K562 (cell line): Measurements from ENCODE around the gene HEATR1. TPM values are rescaled to one million over a fixed set of nuclear protein-coding genes. Genes with fewer than 3 reads are reported as not detected.

Experiments used
- ATAC-seq: fragments of 200-7000 bp; cut with Tn5 transposase; 3 replicates; pipeline ENCODE4 v1.9.1; 2020; ENCODE audit warnings: moderate library complexity
- BruUV-seq: library from RNA; stranded (reverse); fragments of 400-500 nt; replicated peaks from 2 replicates; lab custom pipeline; 2021; lab: Mats Ljungman, UMichigan
- CTCF ChIA-PET: fragments of 300-600 bp; formaldehyde crosslinking; extraction: SDS; loops from one replicate; lab custom pipeline; 2021; ENCODE audit warnings: low intra/inter-chr PET ratio; lab: Yijun Ruan, JAX
- POLR2A ChIA-PET: fragments of 300-600, 350-650 bp; sonication (Branson Sonifier 250); formaldehyde crosslinking; extraction: SDS; loops from one replicate; lab custom pipeline; 2021; ENCODE audit warnings: antibody characterized with exemption, inconsistent platforms; lab: Yijun Ruan, JAX
- DNase-seq, 4 experiments: peaks; one replicate each; pipeline versions ENCODE4 v3.0.0 to v3.0.0-alpha.2; 2011 to 2018; ENCODE audit warnings: low spot score in 3 of 4, mixed read lengths in 3 of 4; ENCODE audit errors: extremely low read depth in 1 of 4
- FAIRE-seq: peaks from 2 replicates; lab custom pipeline; 2011; peaks lifted over from hg19 to GRCh38; lab: Jason Lieb, UNC
- H2AFZ ChIP-seq: 2 replicates; pipeline ENCODE4 v1.6.0; 2011; ENCODE audit warnings: low read depth, low read length, control low read depth, inconsistent platforms
- H3K27ac ChIP-seq: fragments of 200-600 bp; 3 replicates; pipeline ENCODE4 v1.8.0; 2011; ENCODE audit warnings: low read depth, mild to moderate bottlenecking, control low read depth, inconsistent platforms, low read length, moderate library complexity, mixed read lengths; ENCODE audit errors: extremely low read depth
- H3K27me3 ChIP-seq, 2 experiments: fragments of 300-600 bp in 1 of 2; 2 replicates in 1 of 2; 3 replicates in 1 of 2; pipeline versions ENCODE4 v1.6.0 to v1.8.0; 2011; ENCODE audit warnings: inconsistent platforms in 2 of 2, low read length in 2 of 2, mild to moderate bottlenecking in 1 of 2, mixed read lengths in 1 of 2, moderate library complexity in 1 of 2; ENCODE audit not compliant: control insufficient read depth in 2 of 2, insufficient read depth in 2 of 2
- H3K36me3 ChIP-seq: fragments of 300-600 bp; 3 replicates; pipeline ENCODE4 v1.8.0; 2011; ENCODE audit warnings: mild to moderate bottlenecking, low read length, inconsistent platforms; ENCODE audit not compliant: control insufficient read depth, insufficient read depth
- H3K4me1 ChIP-seq, 2 experiments: fragments of 200-600 bp in 1 of 2; replicated peaks in 1 of 2; 2 replicates in 1 of 2; 3 replicates in 1 of 2; pipeline versions ENCODE4 v1.5.1 to v1.8.0; 2011; ENCODE audit warnings: inconsistent platforms in 2 of 2, low read length in 2 of 2, mild to moderate bottlenecking in 1 of 2, mixed read lengths in 1 of 2, moderate library complexity in 1 of 2; ENCODE audit not compliant: control insufficient read depth in 2 of 2, insufficient read depth in 2 of 2
- H3K4me2 ChIP-seq: 2 replicates; pipeline ENCODE4 v1.6.1; 2011; ENCODE audit warnings: low read length, control low read depth, inconsistent platforms, mixed read lengths; ENCODE audit not compliant: insufficient read depth
- H3K4me3 ChIP-seq: fragments of 200-600 bp; sonication (generic), shearing (Covaris generic); 2 replicates; pipeline ENCODE4 v1.5.1; 2016; ENCODE audit warnings: control low read depth, inconsistent platforms
- H3K79me2 ChIP-seq: fragments of 200-600 bp; 3 replicates; pipeline ENCODE4 v1.8.0; 2011; ENCODE audit warnings: low read length, inconsistent platforms; ENCODE audit not compliant: control insufficient read depth, insufficient read depth
- H3K9ac ChIP-seq, 2 experiments: 2 replicates each; pipeline versions ENCODE4 v1.6.0 to v1.6.1; 2011; ENCODE audit warnings: low read depth in 2 of 2, low read length in 2 of 2, control low read depth in 1 of 2, inconsistent platforms in 1 of 2, mild to moderate bottlenecking in 1 of 2, mixed read lengths in 1 of 2; ENCODE audit not compliant: insufficient read depth in 1 of 2
- H3K9me1 ChIP-seq: one replicate; pipeline ENCODE4 v1.6.0; 2011; ENCODE audit warnings: inconsistent platforms, mild to moderate bottlenecking, low read length, moderate library complexity; ENCODE audit not compliant: control insufficient read depth, insufficient read depth
- H3K9me3 ChIP-seq: replicated peaks from 2 replicates; pipeline ENCODE4 v1.5.1; 2011; ENCODE audit warnings: low read depth, low read length, inconsistent platforms; ENCODE audit not compliant: control insufficient read depth, insufficient read depth
- H4K20me1 ChIP-seq: replicated peaks from 2 replicates; pipeline ENCODE4 v1.6.1; 2011; ENCODE audit warnings: low read length, inconsistent platforms, mixed read lengths; ENCODE audit not compliant: control insufficient read depth, insufficient read depth
- ARNT ChIP-seq, 2 experiments: fragments of 450-650 bp; IDR thresholded peaks; 2 replicates each; pipeline ENCODE4 v1.6.1; 2016; ENCODE audit warnings: mild to moderate bottlenecking in 1 of 2
- FOS ChIP-seq: IDR thresholded peaks from 3 replicates; pipeline ENCODE4 v1.6.1; 2011; ENCODE audit not compliant: insufficient read length; ENCODE audit errors: extremely low read depth
- FOSL1 ChIP-seq: fragments of 200-800 bp; sonication (Bioruptor generic); conservative IDR thresholded peaks from 2 replicates; pipeline ENCODE4 v1.6.1; 2016; ENCODE audit warnings: missing genetic modification characterization, missing compliant biosample characterization
- GTF2F1 ChIP-seq: IDR thresholded peaks from 2 replicates; pipeline ENCODE4 v1.6.1; 2011; ENCODE audit warnings: low read depth, low read length, improper control_type of control experiment
- HMBOX1 ChIP-seq: sonication (generic); IDR thresholded peaks from 2 replicates; pipeline ENCODE4 v1.6.1; 2016
- ZBTB33 ChIP-seq: sonication (generic); formaldehyde crosslinking; IDR thresholded peaks from 2 replicates; pipeline ENCODE4 v1.8.1; 2023; ENCODE audit warnings: mild to moderate bottlenecking, missing genetic modification reagents
- WGBS: fragments of 100-300 bp; shearing (Covaris generic); methylation state at CpG from one replicate; pipeline ENCODE4 v1.1.6; 2016; ENCODE audit warnings: low coverage, mixed read lengths; ENCODE audit not compliant: insufficient coverage; ENCODE audit errors: missing lambda C conversion rate; 5-methylcytosine and 5-hydroxymethylcytosine counted together
- in situ Hi-C: fragments of 300-500 bp; cut with MboI; formaldehyde crosslinking; loops from 4 replicates; pipeline ENCODE4 v1.15.0; 2018; ENCODE audit warnings: inconsistent platforms, mixed read lengths
- intact Hi-C: fragments of 100-400 bp; cut with micrococcal nuclease; formaldehyde crosslinking; loops from 2 replicates; pipeline ENCODE4 v1.14.2; 2022
- polyA plus RNA-seq, 8 experiments: library from polyadenylated mRNA; depleted of rRNA in 4 of 8; stranded (reverse) in 5 of 8; unstranded in 3 of 8; fragments of >200 nt; fragmentation: Nextera tagmentation in 2 of 8; fragmentation: Illumina TruSeq in 1 of 8; extraction: Ambion mirVana in 2 of 8; extraction: Trizol in 1 of 8; gene quantifications; 2 replicates each; pipeline versions ENCODE4 v1.2.1 to v1.2.3, GENCODE V29; 2011 to 2014; ENCODE audit warnings: inconsistent platforms in 1 of 8, missing spikeins in 1 of 8
- total RNA-seq, 7 experiments: library from RNA; depleted of rRNA in 6 of 7; stranded (reverse); fragments of >200 nt in 6 of 7; fragmentation: Illumina TruSeq in 2 of 7; extraction: Trizol in 2 of 7; gene quantifications; 2 replicates each; pipeline versions ENCODE4 v1.2.1 to v1.2.3, GENCODE V29; 2011 to 2021; ENCODE audit warnings: low replicate concordance in 1 of 7

The HEATR1 gene
- total and polyA plus RNA-seq, 9 of the 15 experiments (the other 6 are each of a cell fraction or from before 2014, with no cell fraction given) = 28.3 to 108 (median 50.9) TPM

GRCh38 chr1:236627727-236628408, 23.6 kb upstream of the HEATR1 start (continued):
- TF ChIP-seq FOS = no peak
- no peak for TF ChIP-seq HMBOX1
- no peak for TF ChIP-seq ZBTB33 (CRISPR knock-in tag)
- no peak for TF ChIP-seq GTF2F1

- no peak overlapping the region for H3K9ac ChIP-seq
- in situ Hi-C loops = loop anchor here (25.0 kb wide), 1 partner anchor 939 kb away; no protein-coding TSS in a partner anchor
- CTCF ChIA-PET = no interaction called here
- ATAC-seq (no peak), FAIRE-seq (no peak)
- H3K9me1 ChIP-seq = no peaks in the 10 kb centered on the region
- intact Hi-C loops = no loop called here
- H3K4me1 ChIP-seq = no peaks in the 10 kb centered on the region
- H3K27me3 ChIP-seq = peaks cover 4 to 12% of the 10 kb centered on the region in 2 experiments; a peak in 3 of 5 replicates
- no TSS peak for BruUV-seq
- H3K4me3 ChIP-seq = no peak overlapping the region
- TF ChIP-seq ARNT (IDR thresholded peaks at IDR 0.05) (no peak), FOSL1 (tag) (peak; percentile 68; the same call in 1 of the 2 replicates)
- TF ChIP-seq, all 486 proteins: peak for 1
- Histone ChIP-seq H4K20me1 (no peaks in the 10 kb centered on the region), H3K27ac (no peak overlapping the region), H2AFZ (no peak overlapping the region), H3K4me2 (no peak overlapping the region), H3K79me2 (no peaks in the 10 kb centered on the region), H3K36me3 (no peaks in the 10 kb centered on the region), H3K9me3 (no peaks in the 10 kb centered on the region)
- POLR2A ChIA-PET = no interaction called here
- WGBS = 0% methylated on average over 4 of the region's 4 CpGs
- no peak for DNase-seq
Observed at GRCh38 chr1:236623371-236624166, 19.3 kb upstream of the HEATR1 start.
